ENCODE data around the gene ZDHHC19.
A peak's percentile ranks its signal among the peaks of the same experiment; 100 is the strongest.

Gene ZDHHC19

DNA sequence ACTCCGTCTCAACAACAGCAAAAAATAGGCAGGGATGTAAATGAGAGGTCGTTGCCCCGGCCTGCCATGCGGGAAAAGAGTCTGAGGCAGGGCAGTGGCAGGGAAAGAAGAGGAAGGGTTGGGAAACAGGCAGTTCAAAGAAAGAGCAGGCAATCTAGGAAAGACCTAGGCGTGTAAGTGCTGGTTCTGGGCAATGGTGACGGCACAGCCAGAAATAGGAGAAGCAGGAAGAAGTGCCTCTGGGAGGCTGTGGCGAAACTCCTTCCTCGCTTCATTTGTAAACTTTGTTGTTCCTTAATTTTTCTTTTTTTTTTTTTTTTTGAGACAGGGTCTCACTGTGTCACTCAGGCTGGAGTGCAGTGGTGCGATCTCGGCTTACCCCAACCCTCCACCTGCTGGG, 9.4 kb upstream of the ZDHHC19 start:
- Histone ChIP-seq H3K36me3 (no peaks in the 10 kb centered on the region), H3K27me3 (peaks cover 0 to 14% of the 10 kb centered on the region in 2 donors), H3K27ac (no peak overlapping the region), H3K4me3 (no peak overlapping the region), H3K4me1 (peaks cover 0 to 15% (median 11%) of the 10 kb centered on the region in 4 donors), H3K9me3 (no peaks in the 10 kb centered on the region)
- TF ChIP-seq, protein P1, sequence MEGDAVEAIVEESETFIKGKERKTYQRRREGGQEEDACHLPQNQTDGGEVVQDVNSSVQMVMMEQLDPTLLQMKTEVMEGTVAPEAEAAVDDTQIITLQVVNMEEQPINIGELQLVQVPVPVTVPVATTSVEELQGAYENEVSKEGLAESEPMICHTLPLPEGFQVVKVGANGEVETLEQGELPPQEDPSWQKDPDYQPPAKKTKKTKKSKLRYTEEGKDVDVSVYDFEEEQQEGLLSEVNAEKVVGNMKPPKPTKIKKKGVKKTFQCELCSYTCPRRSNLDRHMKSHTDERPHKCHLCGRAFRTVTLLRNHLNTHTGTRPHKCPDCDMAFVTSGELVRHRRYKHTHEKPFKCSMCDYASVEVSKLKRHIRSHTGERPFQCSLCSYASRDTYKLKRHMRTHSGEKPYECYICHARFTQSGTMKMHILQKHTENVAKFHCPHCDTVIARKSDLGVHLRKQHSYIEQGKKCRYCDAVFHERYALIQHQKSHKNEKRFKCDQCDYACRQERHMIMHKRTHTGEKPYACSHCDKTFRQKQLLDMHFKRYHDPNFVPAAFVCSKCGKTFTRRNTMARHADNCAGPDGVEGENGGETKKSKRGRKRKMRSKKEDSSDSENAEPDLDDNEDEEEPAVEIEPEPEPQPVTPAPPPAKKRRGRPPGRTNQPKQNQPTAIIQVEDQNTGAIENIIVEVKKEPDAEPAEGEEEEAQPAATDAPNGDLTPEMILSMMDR (IDR thresholded peaks at IDR 0.05): no peak
- intact Hi-C loops (cut with DNase I; ENCODE audit: low total_unique reads): no loop called here
- DNase-seq: peak; percentile 49 to 65

DNA sequence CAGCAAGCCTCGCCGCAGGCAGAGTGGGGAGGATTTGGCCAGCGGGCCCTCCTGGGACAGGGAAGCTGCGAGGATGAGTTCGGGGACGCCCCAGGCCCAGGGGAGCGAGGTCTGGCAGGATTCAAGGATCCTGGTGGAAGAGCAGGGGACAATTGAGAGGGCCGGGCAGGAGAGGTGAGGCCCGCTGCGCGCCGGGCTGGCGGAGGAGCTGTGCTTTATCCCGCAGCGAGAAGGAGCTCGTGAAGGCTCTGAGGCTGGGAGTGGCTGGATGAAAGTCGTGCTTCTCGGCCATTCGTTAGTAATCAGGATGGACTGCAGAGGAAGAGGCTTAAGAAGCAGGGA, 8.7 kb upstream of the ZDHHC19 start:
- Histone ChIP-seq H3K27me3 (peaks cover 0 to 20% of the 10 kb centered on the region in 2 donors), H3K4me3 (no peak overlapping the region), H3K4me1 (peaks cover 0 to 15% (median 11%) of the 10 kb centered on the region in 4 donors), H3K9me3 (no peaks in the 10 kb centered on the region), H3K27ac (no peak overlapping the region), H3K36me3 (no peaks in the 10 kb centered on the region)
- DNase-seq: peak in 1 of 2 donors; percentile 66
- intact Hi-C loops (cut with DNase I; ENCODE audit: low total_unique reads): no loop called here
- TF ChIP-seq, protein P1 (IDR thresholded peaks at IDR 0.05): no peak

DNA sequence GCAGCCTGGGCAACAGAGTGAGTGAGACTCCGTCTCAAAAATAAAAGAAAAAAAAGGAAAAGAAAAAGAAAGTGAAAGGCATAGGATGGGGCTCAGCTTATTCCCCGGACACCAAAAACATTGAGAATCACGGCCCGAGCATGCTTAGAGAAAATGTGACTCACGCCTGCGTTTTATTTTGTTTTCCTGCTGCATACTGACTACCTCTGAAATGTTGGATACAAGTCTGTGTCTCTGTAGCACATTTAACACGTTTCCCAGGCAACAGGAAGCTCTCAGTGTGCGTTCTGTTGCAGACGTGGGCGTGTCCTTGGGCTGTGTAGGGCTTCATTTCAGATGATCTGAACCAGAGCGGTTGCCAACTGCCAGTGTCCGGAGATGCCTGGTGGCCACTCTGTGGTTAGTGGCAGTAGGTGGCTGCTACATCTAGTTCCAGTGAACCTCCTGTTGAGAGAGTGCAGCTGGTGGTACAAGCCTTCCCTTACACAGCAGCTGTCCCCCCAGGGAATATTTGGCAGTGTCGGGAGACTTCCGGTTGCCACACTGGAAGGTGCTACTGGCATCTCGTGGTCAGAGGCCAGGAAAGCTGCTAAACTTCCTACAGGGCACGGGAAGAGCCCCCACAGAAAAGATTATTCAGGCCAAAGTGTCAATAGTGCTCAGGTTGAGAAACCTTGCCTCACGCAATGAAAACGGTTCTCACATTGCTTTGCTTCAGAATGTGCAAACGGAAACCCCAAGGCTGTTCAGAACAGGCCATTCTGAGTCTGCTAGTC, 8.2 kb upstream of the ZDHHC19 start:
- Histone ChIP-seq H3K4me3 (peak overlapping the region; percentile 27 to 33), H3K27me3 (peaks cover 0 to 25% of the 10 kb centered on the region in 2 donors), H3K4me1 (peaks cover 0 to 15% (median 11%) of the 10 kb centered on the region in 4 donors), H3K9me3 (no peaks in the 10 kb centered on the region), H3K36me3 (no peaks in the 10 kb centered on the region), H3K27ac (no peak overlapping the region)
- intact Hi-C loops (cut with DNase I; ENCODE audit: low total_unique reads): no loop called here
- TF ChIP-seq, protein P1 (IDR thresholded peaks at IDR 0.05): no peak
- peak; percentile 63 to 75 for DNase-seq

DNA sequence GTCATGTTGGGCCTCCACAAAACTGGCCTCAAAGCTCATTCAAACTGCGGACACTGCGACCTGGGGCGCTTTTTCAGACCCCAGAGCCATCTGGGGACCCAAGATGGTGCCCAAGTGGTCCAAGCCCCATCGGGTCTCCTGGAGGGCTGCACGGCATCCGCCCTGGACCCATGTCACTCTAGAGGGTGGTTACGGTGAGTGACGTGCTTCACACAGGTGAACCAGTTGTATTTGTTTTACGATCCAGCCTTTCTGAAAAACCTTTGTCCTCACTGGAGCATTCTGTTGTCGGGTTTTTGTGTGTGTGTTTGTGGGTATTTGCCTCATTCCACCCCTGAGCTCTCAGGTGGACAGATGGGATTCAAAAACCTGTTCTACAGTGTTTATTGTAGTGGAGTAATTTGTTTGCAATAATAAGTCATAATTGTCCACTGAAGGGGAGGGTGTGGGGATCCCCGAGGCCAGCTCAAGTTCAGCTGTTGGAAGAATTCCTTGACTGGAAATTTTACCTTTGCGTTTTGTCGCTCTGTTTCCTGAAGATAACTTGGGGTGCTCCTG, 7.0 kb upstream of the ZDHHC19 start:
- Histone ChIP-seq H3K4me1 (peaks cover 0 to 15% (median 11%) of the 10 kb centered on the region in 4 donors), H3K27me3 (peaks cover 0 to 34% of the 10 kb centered on the region in 2 donors), H3K36me3 (no peaks in the 10 kb centered on the region), H3K27ac (no peak overlapping the region), H3K9me3 (no peaks in the 10 kb centered on the region), H3K4me3 (no peak overlapping the region)
- TF ChIP-seq, protein P1 (IDR thresholded peaks at IDR 0.05): no peak
- DNase-seq: no peak
- intact Hi-C loops (cut with DNase I; ENCODE audit: low total_unique reads): no loop called here

DNA sequence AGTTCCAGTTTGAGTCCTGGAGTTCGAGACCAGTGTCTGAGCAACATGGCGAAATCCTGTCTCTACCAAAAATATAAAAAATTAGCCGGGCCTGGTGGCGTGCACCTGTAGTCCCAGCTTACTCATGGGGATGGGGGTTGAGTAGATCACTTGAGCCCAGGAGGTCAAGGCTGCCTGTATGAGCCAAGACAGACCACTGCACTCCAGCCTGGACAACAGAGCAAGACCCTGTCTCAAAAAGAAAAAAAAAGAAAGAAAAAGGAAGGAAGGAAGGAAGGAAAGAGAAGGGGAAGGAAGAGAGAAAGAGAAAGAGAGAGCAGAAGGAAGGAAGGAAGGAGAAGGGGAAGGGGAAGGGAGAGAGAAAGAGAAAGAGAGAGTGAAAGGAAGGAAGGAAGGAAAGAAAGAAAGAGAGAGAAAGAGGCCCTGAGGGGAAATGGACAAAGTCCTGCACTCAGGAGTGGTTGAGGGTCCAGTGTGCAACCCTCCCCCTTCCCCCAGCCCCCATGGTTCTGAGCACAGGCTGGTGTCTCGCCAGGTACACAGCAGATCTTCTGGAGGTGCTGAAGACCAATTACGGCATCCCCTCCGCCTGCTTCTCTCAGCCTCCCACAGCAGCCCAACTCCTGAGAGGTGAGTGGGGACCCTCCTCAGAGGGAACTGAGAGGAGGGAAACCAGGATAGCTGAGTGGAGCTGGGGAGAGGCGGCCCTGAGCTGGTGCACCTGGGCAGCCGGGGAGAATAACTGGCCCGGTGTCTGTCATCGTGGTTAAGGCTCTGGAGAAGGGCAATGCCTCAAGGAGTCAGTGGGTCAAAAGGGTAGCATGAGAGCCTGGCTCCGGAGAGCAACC, 6.3 kb upstream of the ZDHHC19 start:
- peak in 1 of 2 donors; percentile 60 for DNase-seq
- H3K27ac ChIP-seq: no peak overlapping the region
- no peak overlapping the region for H3K4me3 ChIP-seq
- H3K27me3 ChIP-seq: peaks cover 0 to 34% of the 10 kb centered on the region in 2 donors
- H3K4me1 ChIP-seq: peaks cover 0 to 15% (median 11%) of the 10 kb centered on the region in 4 donors
- intact Hi-C loops (cut with DNase I; ENCODE audit: low total_unique reads): no loop called here
- no peaks in the 10 kb centered on the region for H3K36me3 ChIP-seq
- no peaks in the 10 kb centered on the region for H3K9me3 ChIP-seq
- TF ChIP-seq, protein P1 (IDR thresholded peaks at IDR 0.05): no peak

Measured in tibial artery (tissue), 4 donors.